ENCODE results near the gene TNFRSF12A.
"Not testable (repeated sequence)": the region's sequence is repeated elsewhere in the genome, so short reads cannot be mapped to it uniquely, and the experiment has no call there.

TNFRSF12A gene

DNA sequence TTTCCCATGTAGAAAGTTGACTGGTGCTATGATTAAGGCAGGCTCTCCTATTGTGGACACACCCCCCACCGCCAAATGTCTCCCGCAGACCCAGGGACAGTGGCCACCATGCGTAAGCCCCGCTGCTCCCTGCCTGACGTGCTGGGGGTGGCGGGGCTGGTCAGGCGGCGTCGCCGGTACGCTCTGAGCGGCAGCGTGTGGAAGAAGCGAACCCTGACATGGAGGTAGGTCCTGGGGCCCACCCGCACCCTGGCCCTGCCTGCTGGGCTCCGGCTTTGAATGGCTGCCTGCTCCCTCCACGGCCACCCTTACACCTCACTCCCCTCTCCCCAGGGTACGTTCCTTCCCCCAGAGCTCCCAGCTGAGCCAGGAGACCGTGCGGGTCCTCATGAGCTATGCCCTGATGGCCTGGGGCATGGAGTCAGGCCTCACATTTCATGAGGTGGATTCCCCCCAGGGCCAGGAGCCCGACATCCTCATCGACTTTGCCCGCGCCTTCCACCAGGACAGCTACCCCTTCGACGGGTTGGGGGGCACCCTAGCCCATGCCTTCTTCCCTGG is 29.8 kb downstream of the TNFRSF12A start:
- DNase-seq (ENCODE audit: low read depth in 2 of 2), result no peak

- no peak for DNase-seq (ENCODE audit: low read depth in 2 of 2)
These were observed 30.3 kb downstream of the TNFRSF12A start for GRCh38 chr16:3050487-3050886.

GRCh38 chr16:3051009-3051408 is 30.8 kb downstream of the TNFRSF12A start:
- no peak for DNase-seq (ENCODE audit: low read depth in 2 of 2)

GRCh38 chr16:3051494-3051893 is 31.3 kb downstream of the TNFRSF12A start:
- no peak for DNase-seq (ENCODE audit: low read depth in 2 of 2)

GRCh38 chr16:3052571-3053329 is 32.6 kb downstream of the TNFRSF12A start:
- DNase-seq (ENCODE audit: low read depth in 2 of 2), result not testable (repeated sequence)

- DNase-seq (ENCODE audit: low read depth in 2 of 2), result not testable (repeated sequence)
These were observed 33.2 kb downstream of the TNFRSF12A start for GRCh38 chr16:3053330-3053710.

DNA sequence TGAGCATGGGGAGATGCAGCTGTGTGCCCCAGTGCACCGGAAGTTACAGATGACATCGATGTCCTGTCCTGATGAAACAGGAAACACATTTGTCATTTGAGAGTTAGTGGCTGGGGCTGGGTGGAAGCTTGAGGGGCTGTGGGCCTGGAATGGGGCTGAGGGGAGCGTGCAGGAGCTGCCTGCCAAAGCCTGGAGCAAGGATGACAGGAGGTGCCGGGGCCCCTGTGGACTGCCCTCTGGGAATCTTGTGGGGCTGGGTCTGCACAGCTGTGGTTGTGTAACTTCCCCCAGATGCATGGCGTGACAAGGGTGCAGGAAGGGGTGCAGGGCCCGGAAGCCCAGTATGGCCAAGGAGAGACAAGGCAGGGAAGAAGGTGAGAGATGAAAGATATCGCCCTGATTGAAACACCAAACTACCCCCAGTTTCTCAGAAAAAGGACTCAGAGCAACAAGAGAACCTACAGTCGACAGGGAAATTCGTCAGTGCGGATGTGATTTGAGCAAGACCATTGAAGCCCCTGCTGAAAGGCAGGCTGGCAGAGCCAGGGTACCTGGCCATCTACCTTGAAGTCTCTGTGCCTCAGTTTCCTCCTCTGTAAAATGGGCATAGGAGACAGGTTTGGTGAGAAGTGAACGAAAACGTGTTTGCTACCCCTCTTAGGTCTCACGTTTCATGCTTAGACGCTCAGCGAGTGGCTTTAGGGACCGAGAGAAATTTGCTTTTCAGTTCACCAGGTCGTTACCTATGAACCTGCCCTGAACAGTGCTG is 35.0 kb downstream of the TNFRSF12A start:
- no peak for DNase-seq (ENCODE audit: low read depth in 2 of 2)

- not testable (repeated sequence) for DNase-seq (ENCODE audit: low read depth in 2 of 2)
These were observed 35.6 kb downstream of the TNFRSF12A start for GRCh38 chr16:3055734-3056115.

GRCh38 chr16:3056336-3057180 is 36.4 kb downstream of the TNFRSF12A start:
- no peak for DNase-seq (ENCODE audit: low read depth in 2 of 2)

DNA sequence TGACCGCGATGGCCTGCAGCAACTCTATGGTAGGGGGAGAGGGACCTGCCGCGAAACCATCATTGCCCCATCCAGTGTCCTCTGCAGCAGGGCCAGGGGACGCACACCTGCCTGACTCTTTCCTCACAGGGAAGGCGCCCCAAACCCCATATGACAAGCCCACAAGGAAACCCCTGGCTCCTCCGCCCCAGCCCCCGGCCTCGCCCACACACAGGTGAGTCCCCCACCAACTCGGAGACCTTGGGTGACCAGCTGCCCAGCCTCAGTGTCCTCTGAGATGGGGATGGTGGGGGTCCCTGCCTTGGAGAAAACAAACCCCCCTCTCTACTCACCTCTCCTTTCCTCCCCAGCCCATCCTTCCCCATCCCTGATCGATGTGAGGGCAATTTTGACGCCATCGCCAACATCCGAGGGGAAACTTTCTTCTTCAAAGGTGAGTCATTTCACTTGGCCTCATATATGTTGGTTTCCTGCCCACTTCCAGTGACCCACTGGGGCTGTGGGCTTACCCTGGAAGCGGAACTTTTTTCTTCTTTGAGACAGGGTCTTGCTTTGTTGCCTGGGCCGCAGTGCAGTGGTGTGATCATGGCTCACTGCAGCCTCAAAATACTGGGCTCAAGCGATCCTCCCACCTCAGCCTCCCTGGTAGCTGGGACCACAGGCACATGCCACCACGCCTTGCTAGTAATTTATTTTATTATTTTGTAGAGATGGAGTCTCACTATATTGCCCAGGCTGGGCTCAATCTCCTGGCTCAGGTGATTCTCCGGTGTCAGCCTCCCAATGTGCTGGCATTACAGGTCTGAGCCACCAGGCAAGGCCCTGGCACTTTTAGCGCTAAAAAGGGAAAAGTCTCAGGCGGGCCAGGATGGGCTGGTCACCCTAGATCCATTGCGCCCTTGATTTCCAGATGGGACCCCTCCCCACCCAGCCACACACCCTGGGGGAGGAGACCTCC is 37.3 kb downstream of the TNFRSF12A start:
- DNase-seq (ENCODE audit: low read depth in 2 of 2), result no peak

GRCh38 chr16:3058139-3059030 is 38.2 kb downstream of the TNFRSF12A start:
- DNase-seq (ENCODE audit: low read depth in 2 of 2), result no peak

DNA sequence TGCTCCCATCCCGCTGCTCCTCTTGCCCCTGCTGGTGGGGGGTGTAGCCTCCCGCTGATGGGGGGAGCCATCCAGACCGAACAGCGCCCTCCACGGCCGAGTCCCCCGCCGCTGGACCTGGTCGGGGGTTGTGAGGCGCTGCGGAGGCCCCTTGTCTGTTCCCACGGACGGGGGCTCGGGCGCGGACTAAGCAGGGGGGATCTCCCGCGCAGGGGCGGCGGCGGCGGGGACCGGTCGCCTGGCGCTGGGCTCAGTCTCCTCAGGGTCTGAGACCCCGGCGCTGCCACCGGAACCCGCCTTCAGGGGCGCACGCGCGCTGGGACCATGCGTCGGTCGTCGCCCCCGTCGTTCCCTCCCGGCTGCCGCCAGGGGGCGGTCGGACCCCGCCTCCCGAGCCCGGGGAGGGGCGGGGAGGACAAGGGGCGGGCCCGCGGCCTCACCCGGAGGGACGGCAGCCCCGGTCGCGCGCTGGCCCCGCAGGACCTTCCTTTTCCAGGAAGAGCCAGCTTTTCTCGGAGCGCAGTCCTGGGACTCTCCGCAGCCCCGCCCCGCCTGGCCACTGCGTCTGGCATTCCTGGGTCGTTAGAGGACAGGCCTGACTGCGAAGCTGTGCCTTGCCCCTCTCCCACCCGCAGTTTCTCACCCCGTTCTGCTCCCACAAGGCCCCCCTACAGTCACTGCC is 39.0 kb downstream of the TNFRSF12A start:
- peak; percentile 68 to 76 for DNase-seq (ENCODE audit: low read depth in 2 of 2)

DNA sequence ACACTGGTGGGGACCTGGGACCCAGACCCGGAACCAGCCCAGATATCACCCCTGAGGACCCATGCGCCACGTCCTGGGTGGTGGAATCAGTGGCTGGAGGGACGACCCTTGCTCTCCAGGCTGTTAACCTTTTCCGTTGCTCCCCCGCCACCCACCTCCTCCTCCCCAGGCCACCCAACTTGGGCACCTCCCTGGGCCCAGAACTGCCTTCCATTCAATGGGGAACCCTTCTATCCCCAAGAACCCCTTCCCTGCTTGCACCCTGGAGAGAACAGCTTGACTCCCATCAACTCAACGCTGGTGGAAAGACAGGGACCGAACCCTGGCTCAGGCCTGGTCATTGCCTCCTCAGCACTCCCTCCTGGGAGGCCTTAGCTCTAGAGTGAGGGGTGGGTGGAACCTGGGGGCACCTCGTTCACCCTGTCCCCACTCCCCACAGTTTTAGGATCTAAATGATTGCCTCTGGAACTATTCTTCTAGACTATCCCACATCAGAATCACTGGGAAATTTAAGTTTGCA is 39.6 kb downstream of the TNFRSF12A start:
- DNase-seq (ENCODE audit: low read depth in 2 of 2), result no peak

DNA sequence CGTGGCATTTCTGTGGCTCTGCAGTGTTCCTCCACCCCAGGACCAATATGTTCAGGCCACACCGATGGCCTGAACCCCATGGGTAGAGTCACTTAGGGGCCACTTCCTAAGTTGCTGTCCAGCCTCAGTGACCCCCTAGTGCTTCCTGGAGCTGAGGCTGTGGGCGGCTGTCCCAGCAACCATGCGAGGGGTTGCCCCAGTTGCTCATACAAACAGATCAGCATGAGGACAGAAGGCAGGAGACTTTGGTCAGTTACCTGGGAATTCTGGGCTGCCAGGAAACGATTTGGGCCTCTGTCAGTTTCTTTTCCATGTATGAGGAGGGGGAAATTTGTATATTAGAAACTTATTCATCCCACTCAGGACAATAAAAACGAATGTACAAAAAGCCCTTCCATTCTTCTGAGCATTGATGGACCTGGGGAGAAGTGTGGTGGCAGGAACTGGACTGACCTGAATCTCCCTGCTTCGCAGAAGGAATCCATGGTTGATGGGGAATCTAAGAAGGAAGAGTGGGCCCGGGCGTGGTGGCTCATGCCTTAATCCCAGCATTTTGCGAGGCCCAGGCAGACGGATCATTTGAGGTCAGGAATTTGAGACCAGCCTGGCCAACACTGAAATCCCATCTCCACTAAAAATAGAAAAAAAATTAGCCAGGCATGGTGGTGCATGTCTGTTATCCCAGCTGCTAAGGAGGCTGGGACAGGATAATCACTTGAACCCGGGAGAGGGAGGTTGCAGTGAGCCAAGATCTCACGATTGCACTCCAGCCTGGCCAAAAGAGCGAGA is 40.4 kb downstream of the TNFRSF12A start:
- DNase-seq (ENCODE audit: low read depth in 2 of 2), result no peak

GRCh38 chr16:3062553-3062952 is 42.4 kb downstream of the TNFRSF12A start:
- no peak for DNase-seq (ENCODE audit: low read depth in 2 of 2)

DNA sequence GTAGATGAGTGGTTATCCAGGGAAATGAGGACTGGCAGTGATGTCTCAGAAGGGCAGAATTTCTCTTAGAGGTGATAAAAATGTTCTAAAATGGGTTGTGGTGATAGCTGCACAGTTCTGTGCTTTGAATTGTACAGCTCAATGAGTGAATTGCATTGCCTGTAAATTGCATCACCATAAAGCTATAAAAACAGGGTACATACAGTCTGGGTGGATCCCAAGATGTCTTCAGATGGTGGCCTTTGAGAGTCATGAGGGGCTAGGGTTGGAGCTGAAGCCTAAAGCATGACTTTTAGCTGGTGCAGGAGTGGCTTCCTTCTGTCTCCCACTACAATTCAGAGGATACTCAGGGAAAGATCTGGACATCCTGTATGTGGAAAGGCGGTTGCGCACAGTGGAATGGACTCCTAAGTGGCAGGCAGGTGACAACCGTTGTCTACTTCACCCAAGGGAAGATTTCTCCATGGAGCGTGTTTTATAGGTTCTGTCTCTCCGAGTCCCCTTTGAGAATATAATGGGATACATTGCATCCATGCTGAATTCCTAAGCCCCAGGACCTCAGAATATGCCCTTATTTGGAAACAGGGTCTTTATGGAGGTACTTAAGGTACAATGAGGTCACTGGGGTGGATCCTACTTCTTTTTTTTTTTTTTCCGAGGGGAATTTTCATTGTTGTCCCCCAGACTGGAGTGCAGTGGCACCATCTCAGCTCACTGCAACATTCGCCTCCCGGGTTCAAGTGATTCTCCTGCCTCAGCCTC is 43.6 kb downstream of the TNFRSF12A start:
- no peak for DNase-seq (ENCODE audit: low read depth in 2 of 2)

DNA sequence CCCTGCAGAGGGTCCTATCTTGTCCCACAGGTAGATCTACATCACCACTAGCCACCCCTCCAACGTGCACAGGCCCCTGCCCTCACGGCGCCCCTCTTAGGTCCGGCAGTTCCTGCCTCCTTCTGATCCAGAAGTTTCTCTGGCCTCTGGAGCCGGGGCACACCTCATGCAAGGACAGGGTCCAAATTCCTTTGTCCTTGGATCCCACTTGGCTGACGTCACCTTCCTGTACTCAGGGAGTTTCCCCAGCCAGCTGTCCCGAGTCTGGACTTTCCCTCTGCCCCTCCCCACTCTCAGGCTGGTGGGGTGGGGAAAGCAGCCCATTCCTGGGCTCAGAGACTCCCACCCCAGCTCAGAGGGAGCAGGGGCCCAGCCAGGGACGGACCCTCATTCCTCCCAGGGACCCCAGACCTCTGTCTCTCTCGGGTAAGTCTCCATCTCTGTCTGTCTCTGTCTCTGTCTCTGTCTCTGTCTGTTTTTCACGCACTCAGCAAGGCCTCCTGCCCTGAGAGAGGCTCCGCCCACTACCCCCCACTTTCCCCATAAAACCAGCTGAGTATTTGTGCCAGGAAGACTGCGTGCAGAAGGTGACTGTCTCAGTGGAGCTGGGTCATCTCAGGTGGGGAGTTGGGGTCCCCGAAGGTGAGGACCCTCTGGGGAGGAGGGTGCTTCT is 45.0 kb downstream of the TNFRSF12A start, which contains the start of gene IL32:
TSS of gene IL32 (plus strand) at position 572 of the 673 bp plus-strand sequence. CDS start 172 bp downstream, outside the sequence.
- peak; percentile 44 to 58 for DNase-seq (ENCODE audit: low read depth in 2 of 2)

Measured in stimulated activated CD8-positive, alpha-beta memory T cell treated with anti-CD3 and anti-CD28 coated beads, Interleukin-15, amount 100 ng/mL, for 4 hours (primary cell).